HG03103 (cell line): ENCODE data around the gene URM1.

ENCODE experiments used
- ATAC-seq: cut with Tn5 transposase; IDR thresholded peaks from one replicate; pipeline ENCODE4 v1.9.1; 2021; ENCODE audit warnings: low read depth; ENCODE audit not compliant: unreplicated experiment

The URM1 gene

DNA sequence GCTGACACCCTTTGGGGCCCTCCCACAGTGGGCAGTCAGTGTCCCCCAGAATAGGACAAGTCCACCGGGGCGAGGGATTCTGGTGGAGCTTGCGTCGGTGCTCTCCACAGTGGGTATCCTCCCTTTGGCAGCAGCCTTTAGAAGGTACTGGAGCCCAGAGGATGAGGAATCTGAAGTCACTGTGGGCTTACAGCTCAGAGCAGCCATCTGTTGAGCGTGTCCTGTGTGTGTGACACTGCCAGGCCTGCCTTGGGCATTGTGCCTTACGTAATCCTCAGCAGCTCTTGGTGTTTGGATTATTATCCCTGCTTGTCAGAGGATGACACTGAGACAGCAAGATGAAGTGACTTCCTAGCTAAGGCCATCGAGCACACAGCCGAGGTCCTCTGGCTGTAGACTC, 12.6 kb downstream of the URM1 start:
- no peak for ATAC-seq

GRCh38 chr9:128384801-128385495, 13.8 kb downstream of the URM1 start:
- ATAC-seq = no peak

GRCh38 chr9:128385496-128386460, 14.6 kb downstream of the URM1 start:
- no peak for ATAC-seq

- no peak for ATAC-seq
These were observed 17.0 kb downstream of the URM1 start for GRCh38 chr9:128388150-128388549.

- no peak for ATAC-seq
These were observed 18.4 kb downstream of the URM1 start for GRCh38 chr9:128389395-128390149.

DNA sequence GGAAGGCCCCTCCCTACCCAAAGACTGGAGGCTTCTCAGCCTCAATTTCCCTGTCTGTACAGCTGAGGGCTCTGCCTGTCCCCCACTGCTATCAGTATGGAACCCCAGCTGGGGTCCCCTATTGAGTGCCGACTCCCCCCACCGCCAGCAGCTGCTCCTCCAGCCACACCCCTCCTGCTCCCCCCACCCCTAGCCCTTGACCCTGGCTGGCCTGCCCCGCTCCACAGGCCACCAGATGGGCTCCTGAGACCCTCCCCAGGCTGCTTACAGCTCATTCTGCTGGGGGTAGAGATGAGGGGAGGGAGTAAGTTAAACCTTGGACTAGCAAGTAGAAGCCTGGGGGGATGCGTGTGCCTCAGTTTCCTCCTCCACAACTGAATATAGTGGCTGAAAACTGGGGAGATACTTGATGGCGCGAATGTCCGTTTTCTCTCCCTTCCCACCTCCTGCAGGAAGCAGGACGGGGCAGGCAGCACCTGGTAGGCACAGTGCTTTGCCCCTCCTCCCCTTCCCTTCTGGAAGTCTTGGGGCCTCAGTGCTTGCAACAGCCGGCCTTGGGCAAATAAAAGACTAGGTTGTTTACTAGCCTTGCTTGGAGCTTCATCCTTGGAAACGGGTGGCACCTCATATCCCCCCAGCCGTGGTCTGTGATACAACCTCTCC, 19.1 kb downstream of the URM1 start:
- ATAC-seq = no peak

GRCh38 chr9:128390813-128391711, 19.9 kb downstream of the URM1 start:
- no peak for ATAC-seq

DNA sequence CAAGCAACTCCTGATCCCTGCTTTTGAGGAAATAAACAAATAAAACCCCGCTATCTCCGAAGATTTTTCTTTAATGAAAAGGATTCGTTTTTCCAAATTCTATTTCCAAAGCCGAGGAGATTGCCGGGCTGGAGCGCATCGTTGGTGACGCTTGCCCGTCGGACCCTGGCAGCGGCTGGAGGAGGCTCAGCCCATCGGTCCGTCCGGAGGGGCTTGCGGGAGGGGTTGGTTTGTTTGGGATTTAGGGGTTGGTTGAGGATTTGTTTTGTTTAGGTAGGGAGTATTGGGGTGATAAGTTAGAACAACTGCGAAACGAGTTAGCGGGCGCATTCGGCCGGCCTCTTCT, 20.8 kb downstream of the URM1 start:
- no peak for ATAC-seq

DNA sequence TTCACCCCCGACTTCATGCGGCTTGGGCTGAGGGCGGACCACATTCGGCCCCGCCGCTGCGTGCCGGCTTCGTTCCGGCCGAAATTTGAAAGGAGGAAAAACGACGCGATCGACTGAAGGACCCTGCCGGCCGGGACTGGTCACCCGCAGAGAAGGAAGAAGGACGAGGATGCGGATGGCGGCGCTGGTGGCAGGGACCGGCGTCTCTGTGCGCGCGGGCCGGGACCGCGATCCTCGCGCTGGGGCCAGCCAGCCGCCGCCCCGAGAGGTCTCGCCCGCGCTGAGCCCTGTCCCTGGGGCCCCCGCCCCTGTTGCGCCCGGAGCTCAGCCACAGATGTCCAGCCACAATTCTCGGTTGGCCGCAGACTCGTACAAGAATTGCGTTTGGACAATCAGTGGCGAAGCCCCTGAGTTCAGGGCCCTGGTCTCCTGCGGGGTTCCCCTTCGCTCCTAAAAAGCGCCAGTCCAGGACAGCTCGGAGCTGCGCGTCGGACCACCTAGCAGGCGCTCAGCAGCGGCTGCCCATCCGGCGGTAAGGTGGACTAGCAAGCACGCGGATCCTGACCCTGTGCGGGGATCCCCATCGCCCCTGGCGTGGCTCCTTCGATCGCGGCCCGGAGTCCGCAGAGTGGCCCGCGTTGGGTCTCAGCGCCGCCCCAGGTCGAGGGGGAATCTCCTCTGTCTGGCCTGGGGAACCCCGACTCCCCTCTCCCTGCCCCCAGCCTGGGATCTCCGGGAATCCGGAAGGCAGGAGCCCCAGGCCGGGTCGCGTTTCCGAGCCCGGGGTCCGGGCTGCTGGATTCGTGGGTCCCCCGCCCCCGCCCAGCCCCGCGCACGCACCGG, 21.3 kb downstream of the URM1 start:
- no peak for ATAC-seq

- ATAC-seq = no peak
These were observed 22.1 kb downstream of the URM1 start for GRCh38 chr9:128393145-128393775.

- no peak for ATAC-seq
These were observed 22.8 kb downstream of the URM1 start for GRCh38 chr9:128393970-128394369.

DNA sequence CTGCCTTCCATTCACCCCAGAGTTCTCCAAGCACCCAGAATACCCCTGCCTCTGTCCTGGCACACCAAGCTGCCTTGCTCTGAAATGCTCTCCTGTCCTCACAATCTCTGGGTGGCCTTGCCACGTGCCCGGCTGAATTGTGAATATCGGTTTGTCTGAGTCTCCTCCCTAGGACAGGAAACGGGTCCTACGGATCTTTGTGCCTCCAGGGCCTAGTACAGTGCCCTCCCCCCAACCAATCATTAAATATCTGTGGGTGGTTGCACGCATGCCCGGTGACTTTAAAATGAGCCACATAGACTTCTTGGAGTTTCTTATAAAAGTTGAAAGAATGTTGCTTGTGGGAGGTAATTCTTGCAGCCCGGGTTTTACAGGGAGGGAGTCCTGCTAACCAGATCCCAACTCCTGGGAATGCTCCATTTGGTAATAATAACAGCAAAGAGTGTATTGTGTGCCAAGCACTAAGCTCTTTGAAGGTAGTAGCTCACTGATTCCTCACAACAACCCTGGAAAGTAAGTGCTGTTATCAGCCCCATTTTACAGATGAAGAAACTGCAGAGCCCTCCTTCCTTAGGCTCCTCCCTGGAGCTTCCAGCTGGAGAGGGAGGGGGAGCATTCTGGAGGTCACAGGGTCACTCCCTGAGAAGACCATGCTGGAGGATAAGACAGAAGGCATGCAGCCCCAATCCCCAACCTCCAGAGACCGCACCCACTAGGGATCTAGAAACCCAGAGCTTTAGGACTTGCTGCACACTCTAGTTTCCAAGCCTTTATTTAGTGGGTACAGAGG, 23.4 kb downstream of the URM1 start:
- ATAC-seq = no peak

DNA sequence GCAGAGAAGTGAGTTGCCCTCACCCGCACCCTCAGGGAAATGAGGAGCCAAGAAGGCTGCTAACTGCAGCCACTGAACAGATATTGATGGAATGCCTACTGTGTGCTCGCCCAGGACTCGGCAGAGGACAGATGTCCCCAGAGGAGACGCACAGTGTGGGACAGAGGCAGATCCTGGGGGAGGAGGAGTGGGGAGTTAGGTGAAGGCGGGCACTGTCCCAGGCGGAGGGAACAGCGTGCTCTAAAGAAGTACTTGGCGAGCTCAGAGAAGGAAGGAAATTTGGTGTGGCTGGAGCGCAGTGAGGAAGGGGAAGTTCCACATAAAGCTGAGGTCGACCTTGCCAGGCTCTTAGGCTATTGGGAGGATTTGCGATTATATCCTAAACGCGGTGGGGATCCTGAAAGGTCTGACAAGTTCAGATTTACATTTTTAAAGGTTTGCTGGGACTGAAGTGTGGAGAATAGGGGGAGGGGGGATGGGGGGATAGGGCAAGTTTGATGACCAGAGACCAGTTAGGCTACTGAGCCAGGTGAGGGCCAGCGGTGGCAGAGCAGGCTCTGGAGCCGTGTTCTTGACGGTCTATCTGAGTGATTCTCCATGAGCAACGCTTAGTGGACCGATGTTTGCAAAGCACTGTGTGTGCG, 25.9 kb downstream of the URM1 start:
- ATAC-seq = no peak

DNA sequence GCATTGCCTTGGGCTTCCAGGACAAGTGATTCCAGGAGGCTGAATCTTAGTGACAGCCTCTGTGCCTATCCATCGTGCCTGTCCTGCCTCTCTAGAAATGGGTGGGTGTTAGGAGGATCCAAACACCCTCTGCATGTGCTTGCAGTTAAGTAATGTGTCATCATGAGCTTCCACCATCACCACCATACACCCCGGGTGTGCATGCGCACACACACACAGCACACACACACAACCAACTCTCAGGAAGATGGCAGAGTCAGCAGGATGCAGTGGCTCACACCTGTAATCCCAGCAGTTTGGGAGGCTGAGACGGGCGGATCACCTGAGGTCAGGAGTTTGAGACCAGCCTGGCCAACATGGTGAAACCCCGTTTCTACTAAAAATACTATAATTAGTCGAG, 26.7 kb downstream of the URM1 start:
- ATAC-seq = no peak

- no peak for ATAC-seq
These were observed 28.7 kb downstream of the URM1 start for GRCh38 chr9:128399861-128400260.

DNA sequence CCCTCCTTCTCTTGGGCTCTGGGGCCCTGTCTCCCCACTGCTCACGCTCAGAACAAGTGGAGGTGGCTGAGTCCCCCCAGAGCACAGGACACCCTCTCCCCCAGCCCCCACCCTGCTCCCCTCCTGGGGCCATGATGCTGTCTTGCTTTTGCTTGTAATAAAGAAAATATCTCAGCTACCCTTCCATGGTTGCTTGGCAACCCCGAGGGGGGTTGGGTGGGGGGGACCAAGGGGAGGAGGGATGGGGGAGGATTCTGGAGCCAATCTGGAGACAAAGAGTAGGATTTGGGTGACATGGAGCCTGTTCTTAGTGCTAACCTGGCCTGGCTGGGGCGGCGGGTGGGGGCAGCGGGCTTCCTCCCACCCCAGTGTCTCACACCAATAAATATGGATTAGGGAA, 33.4 kb downstream of the URM1 start:
- ATAC-seq = no peak
